Fibroblast of skin of back (primary cell): ENCODE measurements around the gene ST7. TPM values are rescaled to one million over a fixed set of nuclear protein-coding genes. Genes with fewer than 3 reads are reported as not detected.
"Not testable (repeated sequence)": the region's sequence is repeated elsewhere in the genome, so short reads cannot be mapped to it uniquely, and the experiment has no call there.

ENCODE experiments used
- DNase-seq: peaks from one replicate; pipeline ENCODE4 v3.0.0-alpha.2; 2013
- polyA plus RNA-seq, 2 experiments: library from polyadenylated mRNA; unstranded; fragments of 120-200 nt; gene quantifications; one replicate each; pipeline ENCODE4 v1.2.1, GENCODE V29; 2013; ENCODE audit not compliant: insufficient read length in 2 of 2

The ST7 gene, protein sequence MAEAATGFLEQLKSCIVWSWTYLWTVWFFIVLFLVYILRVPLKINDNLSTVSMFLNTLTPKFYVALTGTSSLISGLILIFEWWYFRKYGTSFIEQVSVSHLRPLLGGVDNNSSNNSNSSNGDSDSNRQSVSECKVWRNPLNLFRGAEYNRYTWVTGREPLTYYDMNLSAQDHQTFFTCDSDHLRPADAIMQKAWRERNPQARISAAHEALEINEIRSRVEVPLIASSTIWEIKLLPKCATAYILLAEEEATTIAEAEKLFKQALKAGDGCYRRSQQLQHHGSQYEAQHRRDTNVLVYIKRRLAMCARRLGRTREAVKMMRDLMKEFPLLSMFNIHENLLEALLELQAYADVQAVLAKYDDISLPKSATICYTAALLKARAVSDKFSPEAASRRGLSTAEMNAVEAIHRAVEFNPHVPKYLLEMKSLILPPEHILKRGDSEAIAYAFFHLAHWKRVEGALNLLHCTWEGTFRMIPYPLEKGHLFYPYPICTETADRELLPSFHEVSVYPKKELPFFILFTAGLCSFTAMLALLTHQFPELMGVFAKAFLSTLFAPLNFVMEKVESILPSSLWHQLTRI
- polyA plus RNA-seq (2013, experiment 1 of 2; ENCODE audit: insufficient read length) = 23.9 TPM
- polyA plus RNA-seq (2013, experiment 2 of 2; ENCODE audit: insufficient read length) = 23.6 TPM

DNA sequence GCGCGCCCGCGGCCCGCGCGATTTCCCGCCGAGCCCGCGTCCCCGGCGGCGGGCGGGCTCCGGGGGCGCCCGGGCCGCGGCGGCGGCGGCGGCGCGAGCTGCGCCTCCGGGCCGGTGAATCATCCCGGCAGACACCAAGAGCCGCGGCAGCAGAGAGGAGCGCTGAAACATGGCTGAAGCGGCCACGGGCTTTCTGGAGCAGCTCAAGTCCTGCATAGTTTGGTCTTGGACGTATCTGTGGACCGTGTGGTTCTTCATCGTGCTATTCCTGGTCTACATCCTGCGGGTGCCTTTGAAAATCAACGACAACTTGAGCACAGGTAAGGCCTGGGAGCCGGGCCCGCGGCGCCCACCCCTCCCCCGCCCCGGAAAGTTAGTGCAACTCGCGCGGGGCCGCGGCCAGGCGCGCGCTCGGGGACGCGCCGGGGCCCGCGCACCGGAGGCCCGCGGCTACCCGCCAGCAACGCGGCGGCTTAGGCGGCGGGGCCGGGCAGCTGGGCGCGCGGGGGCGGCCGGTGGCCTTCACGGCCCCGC, at the start of gene ST7:
Gene ST7, plus strand, starts transcription at position 130 of the 534 bp plus-strand sequence. Its CDS starts 40 bp downstream, at position 170.
- peak; percentile 80 for DNase-seq

GRCh38 chr7:116906391-116906790, 46.9 kb upstream of the ST7 start:
- DNase-seq = no peak

DNA sequence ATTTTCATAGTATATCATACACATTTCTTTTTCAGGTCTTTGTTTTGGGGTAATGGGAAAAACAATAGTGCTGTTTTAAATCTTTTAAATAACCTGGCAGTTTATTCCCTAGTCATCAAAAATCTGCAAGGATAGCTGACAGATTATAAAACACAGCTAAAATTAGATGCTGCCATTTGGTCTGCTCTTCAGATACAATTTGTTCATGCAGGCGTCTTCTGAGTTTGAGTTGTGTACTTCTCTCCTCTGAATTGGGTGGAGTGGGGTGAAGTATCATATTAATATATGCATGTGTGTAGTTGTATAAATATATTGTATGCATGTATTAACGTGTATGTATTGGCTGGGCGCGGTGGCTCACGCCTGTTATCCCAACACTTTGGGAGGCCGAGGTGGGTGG, 42.9 kb upstream of the ST7 start:
- no peak for DNase-seq

- peak; percentile 8 for DNase-seq
These were observed 41.5 kb upstream of the ST7 start for GRCh38 chr7:116911801-116912200.

DNA sequence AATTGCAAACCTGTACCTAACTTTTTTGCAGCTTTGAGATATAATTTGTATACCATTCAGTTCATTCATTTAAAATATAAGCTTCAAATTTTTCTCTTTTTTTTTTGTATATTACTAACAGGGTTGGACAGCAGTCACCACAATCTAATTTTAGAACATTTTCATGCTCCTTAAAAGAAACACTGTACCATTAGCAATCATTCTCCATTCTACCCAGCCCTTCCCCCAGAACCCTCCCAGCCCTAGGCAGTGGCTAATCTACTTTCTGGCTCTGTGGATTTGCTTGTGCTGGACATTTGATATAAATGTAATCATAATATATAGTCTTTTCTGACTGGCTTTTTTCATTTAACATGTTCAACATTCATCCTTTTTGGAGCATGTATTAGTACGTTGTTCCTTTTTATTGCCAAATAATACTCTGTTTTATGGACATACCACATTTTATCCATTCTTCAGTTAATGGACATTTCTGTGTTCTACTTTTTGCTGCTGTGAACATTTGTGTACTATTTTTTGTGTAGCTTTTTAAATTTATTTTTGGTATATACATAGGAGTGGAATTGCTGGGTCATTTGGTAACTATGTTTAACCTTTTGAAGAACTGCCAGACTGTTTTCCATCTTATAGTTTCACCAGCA, 40.9 kb upstream of the ST7 start:
- peak; percentile 11 for DNase-seq

DNA sequence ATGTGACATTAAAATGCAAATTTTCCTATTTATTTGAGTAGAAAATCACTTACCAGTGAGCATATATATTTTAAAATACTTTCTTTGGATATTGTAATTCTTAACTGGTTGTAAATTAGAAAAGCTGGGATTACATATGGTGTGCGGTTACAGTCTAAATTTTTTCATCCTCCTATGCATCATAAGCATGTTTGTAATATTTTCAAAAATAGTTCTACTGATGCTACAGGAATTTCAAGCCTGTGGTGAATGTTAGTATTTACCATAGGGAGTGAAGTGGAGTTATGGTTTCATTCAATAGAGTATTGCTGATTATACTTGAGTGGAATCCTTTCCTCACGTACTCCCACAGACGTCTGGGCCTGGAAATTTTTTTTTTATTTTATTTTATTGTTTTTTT, 34.6 kb upstream of the ST7 start:
- peak; percentile 80 for DNase-seq

- DNase-seq = no peak
These were observed 32.9 kb upstream of the ST7 start for GRCh38 chr7:116920359-116920758.

DNA sequence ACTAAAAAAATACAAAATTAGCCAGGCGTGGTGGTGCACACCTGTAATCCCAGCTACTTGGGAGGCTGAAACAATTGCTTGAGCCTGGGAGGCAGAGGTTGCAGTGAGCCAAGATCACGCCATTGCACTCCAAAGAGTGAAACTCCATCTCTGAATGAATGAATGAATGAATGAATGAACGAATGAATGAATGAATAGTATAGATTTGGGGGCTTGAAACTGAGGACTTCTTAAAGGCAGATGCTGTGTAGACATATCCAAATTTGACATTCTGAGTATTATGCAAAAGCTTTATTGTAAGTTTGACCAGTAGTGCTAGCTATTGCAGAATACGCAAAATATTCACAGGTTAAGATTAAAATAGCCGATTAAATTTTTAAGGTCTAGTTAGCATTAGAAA, 30.8 kb upstream of the ST7 start:
- no peak for DNase-seq

DNA sequence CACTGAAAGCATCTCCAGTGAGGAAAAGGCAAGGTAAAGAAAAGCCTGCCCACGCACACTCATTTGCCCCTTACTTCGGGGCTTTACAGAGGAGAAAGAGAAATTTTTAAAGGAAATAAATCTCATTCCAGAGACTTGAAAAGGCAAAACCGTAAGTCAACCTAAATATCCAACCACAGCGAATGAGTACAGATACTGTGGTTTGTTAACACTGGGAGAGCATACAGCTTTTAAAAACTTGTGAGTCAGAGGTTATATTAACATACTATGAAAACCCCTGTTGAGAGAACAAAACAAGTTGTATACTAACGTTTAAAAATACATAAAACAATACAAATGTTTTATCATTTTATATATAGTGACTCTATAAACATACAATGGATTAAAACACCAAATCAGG, 28.6 kb upstream of the ST7 start:
- DNase-seq = no peak

DNA sequence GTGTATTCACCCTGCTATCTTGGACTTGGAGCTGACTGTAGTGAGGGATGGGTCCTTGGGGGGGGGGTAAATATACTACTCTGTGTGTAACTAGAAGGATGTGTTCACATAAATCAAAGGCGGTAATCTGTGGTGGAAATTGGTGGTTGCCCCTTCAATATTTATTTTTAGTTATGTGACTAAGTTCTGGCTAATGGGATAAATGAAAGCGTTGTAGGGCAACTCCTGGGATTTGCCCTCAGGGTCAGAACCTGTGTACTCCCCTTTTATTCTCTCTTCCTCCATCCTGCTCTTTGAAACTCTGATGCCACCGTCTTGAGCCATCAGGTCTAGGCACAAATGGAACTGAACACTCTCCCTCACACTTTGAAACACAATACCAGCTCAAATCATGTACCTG, 24.3 kb upstream of the ST7 start:
- DNase-seq = no peak

- DNase-seq = peak; percentile 73
These were observed 23.1 kb upstream of the ST7 start for GRCh38 chr7:116929914-116930913.

- no peak for DNase-seq
These were observed 20.7 kb upstream of the ST7 start for GRCh38 chr7:116932566-116932965.

- no peak for DNase-seq
These were observed 19.8 kb upstream of the ST7 start for GRCh38 chr7:116933465-116933864.

DNA sequence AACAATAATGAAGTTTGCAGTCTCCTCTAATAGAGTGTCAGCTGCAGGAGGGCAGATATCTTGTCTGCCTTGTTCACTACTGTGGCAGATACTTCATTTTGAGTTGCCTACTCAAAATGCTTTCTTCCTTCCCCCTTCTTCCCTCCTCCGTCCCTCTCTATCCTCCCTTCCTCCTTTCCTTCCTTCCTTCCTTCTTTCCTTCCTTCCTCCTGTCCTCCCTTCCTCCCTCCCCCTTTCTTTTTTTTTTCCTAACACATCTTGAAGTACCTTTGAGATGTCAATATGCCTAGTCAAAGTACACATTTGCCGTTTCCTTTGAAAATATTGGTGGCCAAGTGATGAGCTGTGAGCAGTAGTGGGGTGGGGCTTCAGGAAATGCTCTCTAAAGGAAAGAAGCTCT, 18.7 kb upstream of the ST7 start:
- no peak for DNase-seq

- DNase-seq = not testable (repeated sequence)
These were observed 16.5 kb upstream of the ST7 start for GRCh38 chr7:116936844-116937243.

GRCh38 chr7:116938678-116939077, 14.6 kb upstream of the ST7 start:
- no peak for DNase-seq

GRCh38 chr7:116940689-116941370, 12.5 kb upstream of the ST7 start:
- DNase-seq = no peak

DNA sequence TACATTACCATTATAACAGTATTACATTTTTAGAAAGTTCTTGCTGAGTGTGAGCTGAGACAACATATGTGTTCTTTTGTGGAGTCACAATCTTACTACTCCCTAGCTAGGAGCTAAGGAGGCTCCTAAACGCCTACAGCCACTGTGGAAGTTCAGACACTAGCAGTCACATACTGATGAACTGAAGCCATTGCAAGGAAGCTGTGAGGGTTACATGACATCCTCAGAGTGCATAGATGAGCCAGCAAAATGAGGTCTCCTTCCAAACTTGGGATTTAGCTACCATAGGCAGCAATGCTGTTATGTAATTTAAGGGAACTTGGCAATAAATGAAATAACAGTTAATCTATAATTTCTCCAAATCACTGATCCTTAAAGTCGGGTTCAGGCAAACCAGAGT, 10.8 kb upstream of the ST7 start:
- no peak for DNase-seq

DNA sequence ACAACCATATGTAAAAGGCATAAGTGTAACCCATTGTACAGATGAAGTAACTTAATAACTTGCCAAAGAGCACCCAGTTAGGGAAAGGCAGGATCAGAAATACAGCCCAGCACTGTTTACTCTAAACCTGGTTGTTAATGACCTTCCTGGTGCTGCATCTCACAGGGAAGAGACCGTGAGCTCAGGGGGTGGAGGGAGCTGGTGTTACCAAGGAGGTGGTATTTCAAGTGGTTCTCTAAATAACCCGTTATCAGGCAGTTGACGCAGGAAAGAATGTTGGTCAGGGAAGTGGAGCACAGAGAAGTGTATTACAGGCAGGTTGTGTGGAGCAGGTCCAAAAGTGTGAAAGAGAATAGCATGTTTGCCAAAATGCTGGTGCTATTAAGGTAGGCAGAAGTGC, 4.4 kb upstream of the ST7 start:
- no peak for DNase-seq

DNA sequence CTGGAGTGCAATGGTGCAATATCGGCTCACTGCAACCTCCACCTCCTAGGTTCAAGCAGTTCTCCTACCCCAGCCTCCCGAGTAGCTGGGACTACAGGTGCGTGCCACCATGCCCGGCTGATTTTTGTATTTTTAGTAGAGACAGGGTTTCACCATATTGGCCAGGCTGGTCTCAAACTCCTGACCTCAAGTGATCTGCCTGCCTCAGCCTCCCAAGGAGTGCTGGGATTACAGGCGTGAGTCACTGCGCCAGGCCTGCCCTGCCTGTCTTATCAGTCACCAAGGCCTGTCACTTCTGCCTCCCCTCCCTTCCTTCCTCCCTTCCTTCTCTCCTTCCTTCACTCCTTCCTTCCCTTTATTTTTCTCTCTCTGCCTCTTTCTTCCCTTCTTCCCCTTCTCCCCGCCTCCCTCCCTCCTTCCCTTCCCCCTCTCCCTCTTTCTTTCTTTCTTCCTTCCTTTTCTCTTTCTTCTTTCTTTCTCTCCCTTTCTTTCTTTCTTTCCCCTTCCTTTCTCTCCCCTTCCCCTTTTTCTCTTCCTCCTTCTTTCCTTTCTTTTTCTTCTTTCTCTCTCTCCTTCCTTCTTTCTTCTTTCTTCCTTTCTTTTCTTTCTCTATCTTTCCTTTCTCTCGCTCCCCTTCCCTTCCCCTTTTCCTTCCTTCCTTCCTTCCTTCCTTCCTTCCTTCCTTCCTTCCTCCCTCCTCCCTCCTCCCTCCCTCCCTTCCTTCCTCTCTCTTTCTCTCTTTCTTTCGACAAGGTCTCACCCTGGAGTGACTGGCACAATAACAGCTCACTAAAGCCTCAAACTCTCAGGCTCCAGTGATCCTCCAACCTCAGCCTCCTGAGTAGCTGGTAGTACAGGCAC, 3.1 kb upstream of the ST7 start:
- DNase-seq = no peak
